ENCODE results near the gene RPS6KL1. TPM values are rescaled to one million over a fixed set of nuclear protein-coding genes. Genes with fewer than 3 reads are reported as not detected.

Gene RPS6KL1
- total RNA-seq, 1 experiment from 2014 or later = 8.8 TPM

- ChIA-PET POLR2A (interaction anchor here (1.1 kb wide), 1 partner anchor 58 kb away, joined by 3 read pairs; no protein-coding TSS in a partner anchor), CTCF (interaction anchor here (0.6 to 6.6 kb wide), 31 partner anchors 9 to 791 kb away, joined by 3 to 69 read pairs (median 3); partner anchors contain the start of genes ACYP1 and PGF)
- BruUV-seq (replicated peaks) = no TSS peak
- H3K9me3 Mint-ChIP-seq (ENCODE audit: unreplicated experiment) = no peaks in the 10 kb centered on the region
- no peak overlapping the region for H3K4me3 Mint-ChIP-seq (ENCODE audit: unreplicated experiment)
- no peak overlapping the region for H3K27ac Mint-ChIP-seq (ENCODE audit: low read depth, unreplicated experiment)
- intact Hi-C loops (cut with micrococcal nuclease) = loop anchor here (5.0 to 10.0 kb wide), 2 partner anchors 57 to 359 kb away; partner anchors contain the start of gene EIF2B2
- H3K36me3 Mint-ChIP-seq (ENCODE audit: insufficient read depth, unreplicated experiment) = no peaks in the 10 kb centered on the region
- H3K4me1 Mint-ChIP-seq (ENCODE audit: insufficient read depth, unreplicated experiment) = peaks cover 15% of the 10 kb centered on the region
- peak; percentile 59 for TF ChIP-seq CTCF (IDR thresholded peaks at IDR 0.05; ENCODE audit: unreplicated experiment)
- no peaks in the 10 kb centered on the region for H3K27me3 Mint-ChIP-seq (ENCODE audit: insufficient read depth, unreplicated experiment)
- peak; percentile 64 for DNase-seq (ENCODE audit: unreplicated experiment)
Measured at GRCh38 chr14:74945261-74945851, 22.3 kb upstream of the RPS6KL1 start.

GRCh38 chr14:74942608-74943007 is 19.5 kb upstream of the RPS6KL1 start:
- no TSS peak for BruUV-seq (replicated peaks)
- ChIA-PET CTCF (interaction anchor here (0.7 to 2.6 kb wide), 2 partner anchors 95 to 145 kb away, joined by 3 to 10 read pairs; no protein-coding TSS in a partner anchor), POLR2A (no interaction called here)
- Mint-ChIP-seq H3K4me3 (ENCODE audit: unreplicated experiment) (no peak overlapping the region), H3K9me3 (ENCODE audit: unreplicated experiment) (peaks cover 7% of the 10 kb centered on the region), H3K4me1 (ENCODE audit: insufficient read depth, unreplicated experiment) (peaks cover 21% of the 10 kb centered on the region), H3K27me3 (ENCODE audit: insufficient read depth, unreplicated experiment) (no peaks in the 10 kb centered on the region), H3K36me3 (ENCODE audit: insufficient read depth, unreplicated experiment) (no peaks in the 10 kb centered on the region), H3K27ac (ENCODE audit: low read depth, unreplicated experiment) (no peak overlapping the region)
- TF ChIP-seq CTCF (IDR thresholded peaks at IDR 0.05; ENCODE audit: unreplicated experiment) = no peak
- no peak for DNase-seq (ENCODE audit: unreplicated experiment)
- intact Hi-C loops (cut with micrococcal nuclease) = loop anchor here (10.0 kb wide), 1 partner anchor 362 kb away; no protein-coding TSS in a partner anchor

DNA sequence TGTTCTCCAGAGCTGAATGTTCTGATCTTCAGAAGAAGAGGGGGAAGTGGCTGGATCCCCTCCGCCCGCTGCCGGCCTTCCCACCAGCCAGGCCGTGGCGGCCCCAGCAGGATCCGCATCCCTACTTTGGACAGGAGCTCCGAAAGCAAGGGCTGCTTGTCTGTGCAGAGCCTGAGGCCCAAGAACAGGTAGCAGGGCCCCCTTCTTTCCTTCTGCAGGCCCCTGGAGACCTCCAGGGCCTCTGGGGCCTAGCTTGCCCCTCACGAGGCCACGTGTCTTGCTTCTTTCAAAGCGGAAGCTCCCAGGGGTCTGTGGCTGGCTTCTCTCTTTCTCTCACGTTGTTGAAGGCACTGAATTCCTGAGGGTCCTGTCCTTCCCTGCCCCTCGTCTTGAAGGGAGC is 19.1 kb upstream of the RPS6KL1 start:
- no peak for DNase-seq (ENCODE audit: unreplicated experiment)
- intact Hi-C loops (cut with micrococcal nuclease) = loop anchor here (10.0 kb wide), 1 partner anchor 363 kb away; no protein-coding TSS in a partner anchor
- ChIA-PET POLR2A (interaction anchor here (0.6 kb wide), 1 partner anchor 300 kb away, joined by 3 read pairs; no protein-coding TSS in a partner anchor), CTCF (interaction anchor here (0.7 to 2.6 kb wide), 5 partner anchors 19 to 362 kb away, joined by 3 to 10 read pairs (median 3); partner anchors contain the start of gene RPS6KL1)
- TF ChIP-seq CTCF (IDR thresholded peaks at IDR 0.05; ENCODE audit: unreplicated experiment) = no peak
- H3K36me3 Mint-ChIP-seq (ENCODE audit: insufficient read depth, unreplicated experiment) = no peaks in the 10 kb centered on the region
- H3K27me3 Mint-ChIP-seq (ENCODE audit: insufficient read depth, unreplicated experiment) = no peaks in the 10 kb centered on the region
- H3K4me3 Mint-ChIP-seq (ENCODE audit: unreplicated experiment) = no peak overlapping the region
- peaks cover 21% of the 10 kb centered on the region for H3K4me1 Mint-ChIP-seq (ENCODE audit: insufficient read depth, unreplicated experiment)
- no TSS peak for BruUV-seq (replicated peaks)
- no peak overlapping the region for H3K27ac Mint-ChIP-seq (ENCODE audit: low read depth, unreplicated experiment)
- H3K9me3 Mint-ChIP-seq (ENCODE audit: unreplicated experiment) = peaks cover 7% of the 10 kb centered on the region

DNA sequence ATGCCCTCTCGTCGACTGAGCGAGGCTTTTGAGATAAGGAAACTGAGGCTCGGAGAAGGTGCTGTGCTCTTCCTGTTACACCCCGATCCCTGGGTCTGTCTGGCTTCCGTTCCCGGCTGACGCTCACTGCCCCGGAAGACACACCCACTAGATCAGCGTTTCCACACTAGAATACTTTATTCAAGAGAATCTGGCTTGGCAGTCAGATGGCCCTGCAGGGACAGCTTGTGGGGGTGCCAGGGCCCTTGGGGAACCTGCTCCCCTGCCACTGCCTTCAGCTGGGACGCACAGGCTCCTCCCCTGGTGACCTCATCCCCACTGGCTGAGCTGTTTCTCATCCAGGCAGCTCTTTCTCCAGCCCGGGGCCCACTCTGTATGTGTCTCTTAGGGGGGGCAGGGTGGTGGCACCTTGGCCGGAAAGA is 18.6 kb upstream of the RPS6KL1 start:
- H3K9me3 Mint-ChIP-seq (ENCODE audit: unreplicated experiment) = peaks cover 7% of the 10 kb centered on the region
- no peaks in the 10 kb centered on the region for H3K27me3 Mint-ChIP-seq (ENCODE audit: insufficient read depth, unreplicated experiment)
- intact Hi-C loops (cut with micrococcal nuclease) = loop anchor here (10.0 kb wide), 1 partner anchor 363 kb away; no protein-coding TSS in a partner anchor
- H3K4me3 Mint-ChIP-seq (ENCODE audit: unreplicated experiment) = no peak overlapping the region
- ChIA-PET POLR2A (interaction anchor here (0.6 kb wide), 1 partner anchor 300 kb away, joined by 3 read pairs; no protein-coding TSS in a partner anchor), CTCF (interaction anchor here (0.7 to 2.6 kb wide), 7 partner anchors 11 to 362 kb away, joined by 3 to 10 read pairs (median 3); partner anchors contain the start of gene RPS6KL1)
- peaks cover 20% of the 10 kb centered on the region for H3K4me1 Mint-ChIP-seq (ENCODE audit: insufficient read depth, unreplicated experiment)
- BruUV-seq (replicated peaks) = no TSS peak
- H3K36me3 Mint-ChIP-seq (ENCODE audit: insufficient read depth, unreplicated experiment) = no peaks in the 10 kb centered on the region
- no peak overlapping the region for H3K27ac Mint-ChIP-seq (ENCODE audit: low read depth, unreplicated experiment)
- TF ChIP-seq CTCF (IDR thresholded peaks at IDR 0.05; ENCODE audit: unreplicated experiment) = no peak
- peak; percentile 35 for DNase-seq (ENCODE audit: unreplicated experiment)
